IPS-18a (cell line): ENCODE measurements around the gene FREY1.

ENCODE experiments used
- H3K27ac ChIP-seq: one replicate; pipeline ENCODE4 v1.5.1; 2013; ENCODE audit warnings: low read length
- H3K27me3 ChIP-seq: one replicate; pipeline ENCODE4 v1.6.1; 2013; ENCODE audit warnings: mild to moderate bottlenecking, low read length; ENCODE audit not compliant: control insufficient read depth, insufficient read depth
- H3K36me3 ChIP-seq: one replicate; pipeline ENCODE4 v1.6.1; 2013; ENCODE audit warnings: low read depth, low read length; ENCODE audit not compliant: control insufficient read depth
- H3K4me1 ChIP-seq: one replicate; pipeline ENCODE4 v1.6.1; 2013; ENCODE audit warnings: low read depth, low read length; ENCODE audit not compliant: control insufficient read depth
- H3K4me3 ChIP-seq: one replicate; pipeline ENCODE4 v1.5.1; 2013; ENCODE audit warnings: low read length
- H3K9ac ChIP-seq: one replicate; pipeline ENCODE4 v1.6.1; 2013; ENCODE audit warnings: mild to moderate bottlenecking, low read length, moderate library complexity
- H3K9me3 ChIP-seq: one replicate; pipeline ENCODE4 v1.6.1; 2013; ENCODE audit warnings: low read depth, low read length; ENCODE audit not compliant: control insufficient read depth

Gene FREY1

DNA sequence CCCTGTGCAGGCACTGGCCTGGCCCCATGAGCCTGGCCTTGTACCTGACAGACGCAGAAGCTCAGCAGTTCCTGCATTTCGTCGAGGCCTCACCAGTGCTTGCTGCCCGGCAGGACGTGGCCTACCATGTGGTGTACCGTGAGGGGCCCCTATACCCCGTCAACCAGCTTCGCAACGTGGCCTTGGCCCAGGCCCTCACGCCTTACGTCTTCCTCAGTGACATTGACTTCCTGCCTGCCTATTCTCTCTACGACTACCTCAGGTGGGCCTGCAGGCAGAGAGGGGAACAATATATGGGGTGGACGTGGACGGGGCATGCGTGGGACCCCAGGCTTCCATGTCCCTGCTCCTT, 20.2 kb upstream of the FREY1 start:
- Histone ChIP-seq H3K27ac (no peak overlapping the region), H3K36me3 (peaks cover 22% of the 10 kb centered on the region)

DNA sequence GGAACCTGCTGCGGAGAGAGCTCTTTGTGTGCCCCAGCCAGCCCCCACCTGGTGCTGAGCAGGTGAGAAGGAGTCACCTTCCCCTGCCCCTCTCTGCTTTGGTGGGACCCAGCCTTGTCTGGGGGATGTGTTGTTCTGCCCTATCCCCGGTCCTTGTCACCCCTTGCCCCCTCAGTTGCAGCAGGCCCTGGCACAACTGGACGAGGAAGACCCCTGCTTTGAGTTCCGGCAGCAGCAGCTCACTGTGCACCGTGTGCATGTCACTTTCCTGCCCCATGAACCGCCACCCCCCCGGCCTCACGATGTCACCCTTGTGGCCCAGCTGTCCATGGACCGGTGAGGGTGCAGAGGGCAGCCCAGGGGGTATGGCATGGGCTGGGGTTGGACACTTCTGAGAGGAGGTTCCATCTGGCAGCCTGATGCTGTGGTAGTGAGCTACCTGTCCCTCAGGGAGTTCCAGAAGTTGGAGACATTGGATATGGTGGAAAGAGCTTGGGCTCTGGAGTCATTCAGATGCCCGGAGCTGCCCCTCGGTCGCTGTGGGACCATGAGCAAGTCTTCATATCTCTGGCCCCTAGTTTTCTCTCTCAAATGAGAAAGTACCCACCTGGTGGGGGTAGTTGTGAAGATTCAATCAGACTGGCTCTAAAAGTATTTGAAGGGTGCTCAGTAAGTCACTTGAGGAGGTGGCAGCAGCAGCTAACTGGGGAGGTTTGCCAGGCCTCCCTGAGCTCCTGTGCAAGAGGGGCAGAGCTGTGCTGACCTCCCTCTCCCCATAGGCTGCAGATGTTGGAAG, 19.7 kb upstream of the FREY1 start:
- Histone ChIP-seq H3K4me1 (no peaks in the 10 kb centered on the region), H3K27ac (no peak overlapping the region), H3K27me3 (peaks cover 5% of the 10 kb centered on the region), H3K9me3 (no peaks in the 10 kb centered on the region), H3K9ac (no peak overlapping the region), H3K36me3 (peaks cover 22% of the 10 kb centered on the region), H3K4me3 (no peak overlapping the region)

More for the DNA sequence above, 20.2 kb upstream of the FREY1 start:
- no peaks in the 10 kb centered on the region for H3K9me3 ChIP-seq
- H3K9ac ChIP-seq, result no peak overlapping the region
- no peak overlapping the region for H3K4me3 ChIP-seq
- no peaks in the 10 kb centered on the region for H3K4me1 ChIP-seq
- H3K27me3 ChIP-seq, result peaks cover 5% of the 10 kb centered on the region

DNA sequence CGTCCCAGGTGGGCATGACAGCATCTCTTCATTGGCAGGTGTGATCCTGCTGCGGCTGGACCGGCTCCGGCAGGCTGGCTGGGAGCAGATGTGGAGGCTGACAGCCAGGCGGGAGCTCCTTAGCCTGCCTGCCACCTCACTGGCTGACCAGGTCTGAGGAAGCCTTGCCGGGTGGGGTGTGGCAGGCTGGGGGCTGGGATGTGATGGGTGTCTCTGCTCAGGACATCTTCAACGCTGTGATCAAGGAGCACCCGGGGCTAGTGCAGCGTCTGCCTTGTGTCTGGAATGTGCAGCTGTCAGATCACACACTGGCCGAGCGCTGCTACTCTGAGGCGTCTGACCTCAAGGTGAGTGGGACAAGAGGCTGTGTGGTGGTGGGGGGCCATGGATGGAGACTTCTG, 18.9 kb upstream of the FREY1 start:
- Histone ChIP-seq H3K9me3 (no peaks in the 10 kb centered on the region), H3K4me1 (peaks cover 5% of the 10 kb centered on the region), H3K36me3 (peaks cover 22% of the 10 kb centered on the region), H3K27ac (no peak overlapping the region), H3K4me3 (no peak overlapping the region), H3K9ac (no peak overlapping the region), H3K27me3 (peaks cover 9% of the 10 kb centered on the region)

DNA sequence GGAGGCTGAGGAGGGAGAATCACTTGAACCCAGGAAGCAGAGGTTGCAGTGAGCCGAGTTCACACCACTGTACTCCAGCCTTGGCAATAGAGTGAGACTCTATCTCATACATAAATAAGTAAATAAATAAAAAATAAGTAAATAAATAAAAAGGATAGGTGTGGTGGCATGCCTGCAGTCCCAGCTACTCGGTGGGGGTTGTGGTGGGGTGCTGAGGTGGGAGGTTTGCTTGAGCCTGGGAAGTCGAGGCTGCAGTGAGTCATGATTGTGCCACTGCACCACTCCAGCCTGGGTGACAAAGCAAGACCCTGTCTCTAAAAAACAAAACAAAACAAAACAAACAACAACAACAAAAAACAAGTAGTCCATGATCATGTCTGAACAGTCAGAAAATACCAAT, 18.5 kb upstream of the FREY1 start:
- Histone ChIP-seq H3K27ac (no peak overlapping the region), H3K9me3 (no peaks in the 10 kb centered on the region), H3K9ac (no peak overlapping the region), H3K4me3 (no peak overlapping the region), H3K36me3 (peaks cover 22% of the 10 kb centered on the region), H3K27me3 (peaks cover 14% of the 10 kb centered on the region), H3K4me1 (peaks cover 9% of the 10 kb centered on the region)

DNA sequence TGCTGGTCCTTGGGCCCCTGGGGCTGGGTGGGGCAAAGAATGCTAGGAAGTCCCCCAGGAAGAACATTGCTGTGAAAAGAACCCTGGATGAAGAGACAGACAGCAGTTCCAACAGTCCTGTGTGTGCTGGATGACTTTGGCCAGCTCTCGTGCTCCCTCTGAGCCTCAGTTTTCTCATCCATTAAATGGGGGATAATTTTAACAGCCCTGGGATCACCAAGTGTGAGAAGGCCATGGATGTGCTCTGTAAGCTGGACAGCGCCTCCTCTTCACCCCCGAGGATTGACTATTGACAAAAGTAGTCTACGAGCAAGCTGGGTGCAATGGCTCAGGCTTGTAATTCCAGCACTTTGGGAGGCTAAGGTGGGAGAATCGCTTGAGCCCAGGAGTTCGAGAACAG, 17.9 kb upstream of the FREY1 start:
- Histone ChIP-seq H3K27me3 (peaks cover 15% of the 10 kb centered on the region), H3K36me3 (peaks cover 22% of the 10 kb centered on the region), H3K27ac (no peak overlapping the region), H3K4me3 (no peak overlapping the region), H3K9me3 (no peaks in the 10 kb centered on the region), H3K4me1 (peaks cover 16% of the 10 kb centered on the region), H3K9ac (no peak overlapping the region)

DNA sequence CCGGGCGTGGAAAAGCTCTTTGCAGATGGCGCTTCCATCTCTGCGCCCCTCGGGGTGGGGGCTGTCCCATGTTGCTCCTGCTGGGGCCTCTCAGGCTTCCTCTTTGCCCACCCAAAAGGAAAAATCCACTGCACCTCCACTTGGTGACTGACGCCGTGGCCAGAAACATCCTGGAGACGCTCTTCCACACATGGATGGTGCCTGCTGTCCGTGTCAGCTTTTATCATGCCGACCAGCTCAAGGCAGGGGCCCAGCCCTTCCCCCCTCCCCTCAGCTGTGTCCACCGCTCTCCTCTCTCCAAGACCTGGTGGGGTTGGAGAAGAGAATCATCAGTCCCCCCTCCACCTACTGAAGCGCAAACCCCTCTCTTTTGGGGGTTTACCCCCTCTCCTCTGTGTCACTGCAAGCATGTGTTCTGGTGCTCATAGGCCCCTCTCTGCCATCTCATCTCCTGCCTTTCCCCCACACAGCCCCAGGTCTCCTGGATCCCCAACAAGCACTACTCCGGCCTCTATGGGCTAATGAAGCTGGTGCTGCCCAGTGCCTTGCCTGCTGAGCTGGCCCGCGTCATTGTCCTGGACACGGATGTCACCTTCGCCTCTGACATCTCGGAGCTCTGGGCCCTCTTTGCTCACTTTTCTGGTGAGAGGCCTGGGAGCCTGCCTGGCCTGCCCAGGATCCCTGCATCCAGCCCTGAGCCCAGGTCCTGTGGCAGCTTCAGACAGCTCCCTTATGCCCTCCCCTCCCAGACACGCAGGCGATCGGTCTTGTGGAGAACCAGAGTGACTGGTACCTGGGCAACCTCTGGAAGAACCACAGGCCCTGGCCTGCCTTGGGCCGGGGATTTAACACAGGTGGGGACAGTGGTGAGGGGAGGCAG, 17.2 kb upstream of the FREY1 start:
- no peak overlapping the region for H3K27ac ChIP-seq
- peaks cover 18% of the 10 kb centered on the region for H3K4me1 ChIP-seq

DNA sequence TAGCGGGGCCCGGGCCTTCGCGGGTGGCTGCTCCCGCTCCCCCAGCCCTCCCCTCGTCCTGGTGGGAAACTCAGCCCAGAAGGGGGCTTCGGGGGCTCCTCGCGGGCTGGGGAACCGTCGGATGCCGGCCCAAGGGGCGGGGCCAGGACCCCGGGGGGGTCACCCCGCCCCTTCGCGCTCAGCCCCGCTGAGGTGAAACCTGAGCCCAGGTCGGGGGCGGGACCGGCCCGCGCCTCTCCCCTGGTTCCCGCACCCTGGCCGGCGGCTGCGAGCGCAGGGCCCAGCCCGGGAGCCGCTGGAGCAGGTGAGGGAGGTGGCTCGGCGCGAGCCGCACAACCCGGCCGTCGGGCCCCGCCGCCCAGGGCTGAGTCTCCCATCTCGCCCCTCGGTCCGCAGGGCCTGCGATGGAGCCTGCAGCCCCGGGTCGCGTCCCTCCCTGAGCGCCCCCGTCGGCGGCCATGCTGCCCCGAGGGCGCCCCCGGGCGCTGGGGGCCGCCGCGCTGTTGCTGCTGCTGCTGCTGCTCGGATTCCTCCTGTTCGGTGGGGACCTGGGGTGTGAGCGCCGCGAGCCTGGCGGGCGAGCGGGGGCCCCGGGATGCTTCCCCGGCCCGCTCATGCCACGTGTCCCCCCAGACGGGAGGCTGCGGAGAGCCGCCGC, 15.5 kb upstream of the FREY1 start, which contains the start of gene LARGE2:
Gene LARGE2, plus strand, starts transcription at position 232 of the 658 bp plus-strand sequence. Its CDS starts 227 bp downstream, at position 459.
- peaks cover 21% of the 10 kb centered on the region for H3K4me1 ChIP-seq
- H3K27me3 ChIP-seq, result peaks cover 15% of the 10 kb centered on the region
- peaks cover 9% of the 10 kb centered on the region for H3K36me3 ChIP-seq
- H3K27ac ChIP-seq, result no peak within 1 kb of the TSS
- peak within 1 kb of the TSS; percentile 63 for H3K4me3 ChIP-seq
- H3K9ac ChIP-seq, result peak within 1 kb of the TSS; percentile 58
- H3K9me3 ChIP-seq, result no peaks in the 10 kb centered on the region

More for the DNA sequence above, 17.2 kb upstream of the FREY1 start:
- Histone ChIP-seq H3K9me3 (no peaks in the 10 kb centered on the region), H3K4me3 (no peak overlapping the region), H3K36me3 (peaks cover 22% of the 10 kb centered on the region), H3K27me3 (peaks cover 15% of the 10 kb centered on the region), H3K9ac (no peak overlapping the region)

DNA sequence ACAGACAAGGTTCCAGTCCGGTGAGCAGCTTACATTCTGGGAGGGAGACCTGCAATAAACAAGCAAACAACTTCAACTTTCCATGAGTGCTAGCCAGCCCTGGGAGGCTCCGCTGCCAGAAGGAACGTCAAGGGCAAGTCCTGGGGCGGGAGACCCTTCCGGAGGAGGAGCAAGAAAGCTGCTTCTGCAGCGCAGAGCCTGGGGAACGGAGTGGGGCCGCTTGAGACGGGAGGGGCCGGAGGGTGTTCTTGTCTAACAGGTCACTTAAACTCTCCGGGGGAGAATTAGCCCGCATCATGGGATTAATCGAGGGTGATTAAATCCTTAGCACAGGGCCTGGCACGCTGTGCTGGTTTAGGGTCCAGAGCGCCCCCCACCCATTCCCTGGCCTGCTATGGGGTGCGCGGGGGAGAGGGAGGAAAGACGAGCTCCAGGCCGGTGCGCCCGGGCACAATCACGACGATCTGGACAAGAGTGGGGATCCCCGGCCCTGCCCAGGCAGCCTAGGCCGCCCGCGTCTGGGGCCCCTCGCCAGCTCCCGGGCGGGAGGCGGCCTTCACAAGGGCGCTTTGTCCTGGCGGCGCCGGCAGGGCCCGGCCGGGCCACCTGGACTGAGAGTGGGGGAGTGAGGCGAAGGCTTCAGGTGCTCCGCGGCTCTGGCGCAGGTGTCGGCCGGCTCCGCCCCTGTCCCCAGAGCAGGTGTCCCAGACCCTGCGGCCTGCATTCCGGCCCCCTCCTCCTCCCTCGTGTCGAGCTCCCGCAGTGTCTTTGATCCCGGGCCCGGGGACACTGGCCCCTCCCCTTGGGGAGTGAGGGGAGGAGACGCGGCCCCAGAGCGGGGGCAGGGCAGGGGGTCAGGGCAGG, 14.7 kb upstream of the FREY1 start:
- Histone ChIP-seq H3K9ac (peak overlapping the region; percentile 58), H3K4me3 (peak overlapping the region; percentile 63), H3K9me3 (no peaks in the 10 kb centered on the region), H3K36me3 (peaks cover 5% of the 10 kb centered on the region), H3K27me3 (peaks cover 15% of the 10 kb centered on the region), H3K4me1 (peaks cover 26% of the 10 kb centered on the region), H3K27ac (no peak overlapping the region)

DNA sequence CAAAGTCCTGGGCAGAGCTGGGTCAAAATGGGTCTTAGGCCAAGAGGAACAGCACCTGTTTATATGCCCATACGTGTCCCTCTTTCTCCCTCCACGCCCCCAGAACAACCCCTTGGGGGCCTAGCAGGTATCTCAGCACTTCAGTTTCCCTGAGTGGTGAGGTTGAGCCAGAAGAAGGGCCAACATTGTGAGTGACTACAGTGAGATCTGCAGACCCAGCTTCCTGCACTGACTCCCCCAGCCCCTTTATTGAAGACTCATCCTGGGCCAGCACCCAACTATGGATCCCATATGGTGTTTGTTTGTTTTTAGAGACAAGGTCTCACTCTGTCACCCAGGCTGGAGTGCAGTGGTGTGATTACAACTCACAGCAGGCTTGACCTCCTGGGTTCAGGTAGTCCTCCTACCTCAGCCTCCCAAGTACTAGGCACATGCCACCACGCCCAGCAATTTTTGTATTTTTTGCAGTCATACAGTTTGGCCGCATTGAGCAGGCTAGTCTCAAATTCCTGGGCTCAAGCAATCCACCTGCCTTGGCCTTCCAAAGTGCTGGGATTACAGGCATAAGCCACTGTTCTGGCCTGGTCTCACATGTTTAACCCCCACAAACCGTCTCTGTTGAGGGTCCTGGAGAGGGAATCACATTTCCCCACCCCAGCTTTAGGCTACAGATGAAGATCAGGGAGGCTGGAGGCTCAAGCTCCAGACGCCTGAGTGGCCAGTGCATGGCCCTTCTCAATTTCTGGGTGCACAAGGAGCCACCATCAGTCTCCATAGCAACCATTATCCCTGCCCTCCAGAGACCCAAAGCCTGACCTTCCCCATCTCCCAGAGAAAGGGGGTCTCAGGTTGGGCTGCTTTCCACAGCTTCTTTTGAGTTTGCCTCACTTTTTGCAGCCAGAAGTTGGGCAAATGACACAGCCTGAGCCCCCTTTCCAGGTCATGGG, 13.7 kb upstream of the FREY1 start:
- Histone ChIP-seq H3K36me3 (peaks cover 7% of the 10 kb centered on the region), H3K4me1 (peaks cover 26% of the 10 kb centered on the region), H3K9me3 (no peaks in the 10 kb centered on the region), H3K4me3 (peak overlapping the region; percentile 63), H3K9ac (peak overlapping the region; percentile 58), H3K27me3 (peaks cover 15% of the 10 kb centered on the region), H3K27ac (no peak overlapping the region)
